Measurements from ENCODE around the gene PRDM5.

Gene PRDM5

GRCh38 chr4:120915336-120915735, 7.2 kb downstream of the PRDM5 start:
- DNase-seq (ENCODE audit: low read depth in 2 of 3, low spot score in 2 of 3), result no peak

GRCh38 chr4:120903419-120903818, 19.1 kb downstream of the PRDM5 start:
- no peak for DNase-seq (ENCODE audit: low read depth in 2 of 3, low spot score in 2 of 3)

- DNase-seq (ENCODE audit: low read depth in 2 of 3, low spot score in 2 of 3), result no peak
Observed at GRCh38 chr4:120902925-120903324, 19.6 kb downstream of the PRDM5 start.

GRCh38 chr4:120901731-120902130, 20.8 kb downstream of the PRDM5 start:
- DNase-seq (ENCODE audit: low read depth in 2 of 3, low spot score in 2 of 3), result no peak

GRCh38 chr4:120897981-120898719, 24.4 kb downstream of the PRDM5 start:
- DNase-seq (ENCODE audit: low read depth in 2 of 3, low spot score in 2 of 3), result no peak

GRCh38 chr4:120895554-120895953, 27.0 kb downstream of the PRDM5 start:
- no peak for DNase-seq (ENCODE audit: low read depth in 2 of 3, low spot score in 2 of 3)

- DNase-seq (ENCODE audit: low read depth in 2 of 3, low spot score in 2 of 3), result no peak
Observed at GRCh38 chr4:120893314-120893713, 29.2 kb downstream of the PRDM5 start.

- DNase-seq (ENCODE audit: low read depth in 2 of 3, low spot score in 2 of 3), result no peak
Observed at GRCh38 chr4:120886191-120886590, 36.3 kb downstream of the PRDM5 start.

GRCh38 chr4:120881846-120882245, 40.7 kb downstream of the PRDM5 start:
- no peak for DNase-seq (ENCODE audit: low read depth in 2 of 3, low spot score in 2 of 3)

- no peak for DNase-seq (ENCODE audit: low read depth in 2 of 3, low spot score in 2 of 3)
Observed at GRCh38 chr4:120881351-120881750, 41.2 kb downstream of the PRDM5 start.

GRCh38 chr4:120877021-120877420, 45.5 kb downstream of the PRDM5 start:
- DNase-seq (ENCODE audit: low read depth in 2 of 3, low spot score in 2 of 3), result no peak

GRCh38 chr4:120874792-120875774, 47.4 kb downstream of the PRDM5 start:
- DNase-seq (ENCODE audit: low read depth in 2 of 3, low spot score in 2 of 3), result no peak

- no peak for DNase-seq (ENCODE audit: low read depth in 2 of 3, low spot score in 2 of 3)
Observed at GRCh38 chr4:120873554-120873953, 49.0 kb downstream of the PRDM5 start.

- no peak for DNase-seq (ENCODE audit: low read depth in 2 of 3, low spot score in 2 of 3)
Observed at GRCh38 chr4:120871173-120871572, 51.4 kb downstream of the PRDM5 start.

- DNase-seq (ENCODE audit: low read depth in 2 of 3, low spot score in 2 of 3), result no peak
Observed at GRCh38 chr4:120870279-120870673, 52.2 kb downstream of the PRDM5 start.

GRCh38 chr4:120869613-120870278, 52.8 kb downstream of the PRDM5 start:
- DNase-seq (ENCODE audit: low read depth in 2 of 3, low spot score in 2 of 3), result no peak

GRCh38 chr4:120867506-120867905, 55.0 kb downstream of the PRDM5 start:
- no peak for DNase-seq (ENCODE audit: low read depth in 2 of 3, low spot score in 2 of 3)

GRCh38 chr4:120865985-120866384, 56.5 kb downstream of the PRDM5 start:
- no peak for DNase-seq (ENCODE audit: low read depth in 2 of 3, low spot score in 2 of 3)

- no peak for DNase-seq (ENCODE audit: low read depth in 2 of 3, low spot score in 2 of 3)
Observed at GRCh38 chr4:120864969-120865368, 57.6 kb downstream of the PRDM5 start.

- DNase-seq (ENCODE audit: low read depth in 2 of 3, low spot score in 2 of 3), result no peak
Observed at GRCh38 chr4:120862432-120862831, 60.1 kb downstream of the PRDM5 start.

GRCh38 chr4:120861852-120862251, 60.7 kb downstream of the PRDM5 start:
- DNase-seq (ENCODE audit: low read depth in 2 of 3, low spot score in 2 of 3), result no peak

GRCh38 chr4:120858776-120859175, 63.8 kb downstream of the PRDM5 start:
- no peak for DNase-seq (ENCODE audit: low read depth in 2 of 3, low spot score in 2 of 3)
